BJ (cell line): Measurements from ENCODE around the gene MVD. TPM values are rescaled to one million over a fixed set of nuclear protein-coding genes. Genes with fewer than 3 reads are reported as not detected.

Experiments used
- CTCF ChIA-PET: fragments of 350-600 bp; formaldehyde crosslinking; extraction: SDS; loops from one replicate; lab custom pipeline; 2021; ENCODE audit warnings: antibody characterized with exemption, inconsistent platforms; lab: Yijun Ruan, JAX
- POLR2A ChIA-PET: fragments of 300-600 bp; sonication (Branson Sonifier 250); formaldehyde crosslinking; extraction: SDS; loops from one replicate; lab custom pipeline; 2021; ENCODE audit warnings: antibody characterized with exemption; lab: Charles Lee
- DNase-seq: peaks from one replicate; pipeline ENCODE4 v3.0.0-alpha.2; 2011; ENCODE audit warnings: low read depth
- H3K27me3 ChIP-seq: 2 replicates; pipeline ENCODE4 v1.6.0; 2011; ENCODE audit warnings: low read length; ENCODE audit not compliant: control insufficient read depth, insufficient read depth
- H3K36me3 ChIP-seq: 2 replicates; pipeline ENCODE4 v1.5.1; 2011; ENCODE audit warnings: low read length; ENCODE audit not compliant: control insufficient read depth, insufficient read depth
- H3K4me3 ChIP-seq: 2 replicates; pipeline ENCODE4 v1.5.1; 2011; ENCODE audit warnings: low read depth, mild to moderate bottlenecking, control low read depth, low read length
- CTCF ChIP-seq: IDR thresholded peaks from 2 replicates; pipeline ENCODE4 v1.5.1; 2011; ENCODE audit warnings: low read depth, mild to moderate bottlenecking, control low read depth, inconsistent platforms, low read length, moderate library complexity; ENCODE audit not compliant: insufficient read depth
- polyA plus RNA-seq: library from polyadenylated mRNA; depleted of rRNA; stranded (reverse); fragments of >200 nt; gene quantifications from 2 replicates; pipeline ENCODE4 v1.2.3, GENCODE V29; 2011

The MVD gene
- polyA plus RNA-seq, 1 experiment, result 17.4 TPM

- ChIA-PET POLR2A (no interaction called here), CTCF (interaction anchor here (0.7 to 2.2 kb wide), 7 partner anchors 10 to 114 kb away, joined by 3 to 10 read pairs (median 4); partner anchors contain the start of gene MVD)
- Histone ChIP-seq H3K4me3 (peak overlapping the region; percentile 47), H3K27me3 (peaks cover 11% of the 10 kb centered on the region), H3K36me3 (no peaks in the 10 kb centered on the region)
- TF ChIP-seq CTCF, result peak; percentile 91
- no peak for DNase-seq
Observed at GRCh38 chr16:88685156-88686061, 22.5 kb upstream of the MVD start.

- POLR2A ChIA-PET, result no interaction called here
- no peaks in the 10 kb centered on the region for H3K36me3 ChIP-seq
- CTCF ChIA-PET, result interaction anchor here (0.7 to 2.2 kb wide), 7 partner anchors 10 to 114 kb away, joined by 3 to 10 read pairs (median 4); partner anchors contain the start of gene MVD
Observed at GRCh38 chr16:88684569-88685155, 21.8 kb upstream of the MVD start.

GRCh38 chr16:88681709-88682451, 19.0 kb upstream of the MVD start:
- H3K36me3 ChIP-seq, result no peaks in the 10 kb centered on the region
- DNase-seq, result no peak
- ChIA-PET POLR2A (no interaction called here), CTCF (no interaction called here)
- 0 out of 2 replicates have a peak, but pooled peaks cover 2% of the 10 kb centered on the region for H3K27me3 ChIP-seq
- TF ChIP-seq CTCF, result no peak
- H3K4me3 ChIP-seq, result no peak overlapping the region

More at GRCh38 chr16:88684569-88685155, 21.8 kb upstream of the MVD start:
- Histone ChIP-seq H3K4me3 (no peak overlapping the region), H3K27me3 (peaks cover 9% of the 10 kb centered on the region)
- no peak for TF ChIP-seq CTCF
- DNase-seq, result no peak

GRCh38 chr16:88681084-88681680, 18.3 kb upstream of the MVD start:
- Histone ChIP-seq H3K36me3 (peaks cover 2% of the 10 kb centered on the region; the same call in 1 of the 2 replicates), H3K27me3 (0 out of 2 replicates have a peak, but pooled peaks cover 2% of the 10 kb centered on the region), H3K4me3 (no peak overlapping the region)
- CTCF ChIA-PET, result no interaction called here
- POLR2A ChIA-PET, result no interaction called here
- no peak for DNase-seq
- TF ChIP-seq CTCF, result peak; percentile 17; the same call in 1 of the 2 replicates
